GM19240 (cell line): ENCODE measurements around the gene FRMD4A.

Source experiments
- DNase-seq: peaks from one replicate; pipeline ENCODE4 v3.0.0; 2011; ENCODE audit warnings: low spot score; ENCODE audit not compliant: insufficient read length

The FRMD4A gene

GRCh38 chr10:13658871-13659685 lies 671.6 kb downstream of the FRMD4A start:
- no peak for DNase-seq

DNA sequence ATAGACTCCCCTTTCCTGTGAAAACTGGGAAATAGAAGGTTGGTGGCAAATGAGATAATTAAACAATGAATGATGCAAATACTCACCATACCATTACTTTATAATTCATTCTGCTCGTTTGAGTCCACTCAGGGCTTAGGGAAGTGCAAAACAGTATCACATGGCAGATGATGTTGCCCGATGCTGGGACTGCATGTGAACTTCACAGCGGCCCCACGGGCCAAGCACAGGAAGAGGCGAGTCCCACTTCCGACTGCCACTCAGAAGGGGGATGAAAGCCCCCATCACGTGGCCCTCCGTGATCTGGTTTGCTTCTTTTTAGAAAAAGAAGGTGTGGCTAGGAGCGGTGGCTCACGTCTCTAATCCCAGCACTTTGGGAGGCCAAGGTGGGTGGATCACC lies 672.5 kb downstream of the FRMD4A start:
- DNase-seq, result no peak

DNA sequence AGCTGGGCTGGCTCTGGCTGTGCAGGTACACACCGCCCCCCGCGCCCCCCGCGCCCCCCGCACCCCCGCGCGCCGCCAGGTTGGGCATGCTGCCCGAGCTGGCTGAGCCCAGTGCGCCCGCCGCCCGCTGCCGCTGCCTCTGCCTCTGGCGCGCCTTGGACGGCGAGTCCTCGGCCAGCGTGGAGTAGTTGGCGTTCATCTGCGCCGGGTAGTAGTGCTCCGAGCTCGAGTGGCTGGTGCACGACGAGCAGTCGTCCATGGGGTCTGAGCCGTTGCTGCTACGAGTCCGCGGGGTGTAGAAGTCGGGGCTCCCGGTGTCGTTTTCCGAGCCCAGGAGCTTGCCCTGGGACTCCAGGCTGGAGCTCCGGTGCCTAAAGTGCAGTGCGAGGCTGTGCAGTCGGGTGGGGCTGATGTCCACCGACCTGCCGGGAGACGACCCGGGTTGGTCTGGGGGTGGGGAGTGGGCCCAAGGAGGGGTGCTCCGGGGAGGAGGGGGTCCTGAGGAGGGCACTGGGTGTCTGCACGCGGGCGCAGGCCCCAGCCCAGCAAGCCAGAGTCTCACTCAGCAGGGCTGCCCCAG lies 673.5 kb downstream of the FRMD4A start:
- no peak for DNase-seq

GRCh38 chr10:13656337-13657100 lies 674.2 kb downstream of the FRMD4A start:
- DNase-seq, result no peak

DNA sequence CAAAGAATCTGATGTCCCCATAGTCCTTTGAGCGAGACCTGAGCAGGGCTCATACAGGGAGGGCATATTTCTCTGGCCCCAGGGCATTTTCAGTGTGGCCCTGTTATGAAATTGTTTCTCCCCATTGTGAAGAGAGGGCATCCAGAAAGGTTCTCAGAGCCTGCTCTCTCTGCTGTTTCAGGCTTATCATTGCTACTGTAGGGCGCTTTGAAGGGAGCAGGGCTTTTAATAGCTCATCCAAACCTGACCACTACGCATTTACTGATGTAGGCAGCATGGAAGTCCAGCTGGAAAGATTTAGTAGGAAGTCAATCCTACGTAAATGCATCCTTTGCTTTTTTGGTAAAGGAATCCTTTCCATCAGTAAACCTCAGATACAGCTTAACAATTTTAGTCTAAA lies 675.9 kb downstream of the FRMD4A start:
- no peak for DNase-seq

GRCh38 chr10:13654118-13654830 lies 676.5 kb downstream of the FRMD4A start:
- no peak for DNase-seq

- no peak for DNase-seq
Measured at GRCh38 chr10:13652860-13653259, 677.9 kb downstream of the FRMD4A start.

DNA sequence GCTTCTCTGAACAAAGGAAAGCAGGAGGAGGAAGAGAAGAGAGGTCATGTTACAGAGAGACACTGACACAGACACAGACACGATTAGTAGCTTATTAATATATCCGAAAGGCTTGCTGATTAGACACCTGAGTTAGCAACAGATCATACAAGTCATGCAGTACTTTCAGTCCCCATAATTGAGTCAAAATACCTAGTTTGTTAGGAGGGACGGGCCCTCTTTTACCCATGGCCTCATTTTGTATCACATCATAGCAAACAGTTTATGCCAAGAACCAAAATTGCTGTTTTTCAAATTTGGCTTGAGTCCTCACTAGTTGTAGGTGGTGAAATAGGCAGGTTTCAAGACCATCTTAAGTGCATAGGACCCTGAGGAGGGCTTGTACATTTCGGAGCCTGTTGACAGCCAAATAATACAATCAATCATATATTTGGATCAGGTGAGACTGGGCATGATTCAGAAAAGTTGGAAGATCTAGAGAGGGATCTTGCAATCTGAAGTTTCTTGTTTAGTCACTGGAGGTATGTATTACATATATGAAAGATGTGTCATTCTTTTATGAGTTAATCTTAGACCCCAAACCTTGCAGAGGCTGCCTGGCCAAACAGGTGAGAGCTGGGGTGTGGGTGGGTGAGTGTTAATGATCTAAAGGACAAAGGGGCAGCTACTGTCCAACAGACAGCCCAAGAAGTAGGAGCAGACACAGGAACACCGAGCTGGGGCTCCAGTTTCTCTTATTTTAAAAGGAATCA lies 678.6 kb downstream of the FRMD4A start:
- DNase-seq, result no peak

DNA sequence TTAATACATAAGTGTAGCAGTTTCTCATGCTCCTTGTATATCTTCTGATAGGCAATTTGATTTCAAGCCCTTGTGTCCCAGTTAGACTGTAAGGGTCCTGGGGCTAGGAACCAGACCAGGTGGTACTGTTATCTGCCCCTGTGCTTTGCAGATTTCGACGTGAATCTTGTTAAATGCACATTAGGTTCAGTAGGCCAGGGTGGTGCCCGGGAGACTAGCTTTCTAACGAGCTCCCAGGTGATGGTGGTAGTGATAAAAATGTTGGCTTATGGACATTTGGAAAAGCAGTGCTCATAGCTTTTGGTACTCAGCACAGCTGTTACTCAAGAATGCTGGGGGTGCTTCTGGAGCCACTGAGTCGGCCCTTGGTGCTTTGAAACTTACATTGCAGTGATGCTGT lies 679.8 kb downstream of the FRMD4A start:
- DNase-seq, result no peak

DNA sequence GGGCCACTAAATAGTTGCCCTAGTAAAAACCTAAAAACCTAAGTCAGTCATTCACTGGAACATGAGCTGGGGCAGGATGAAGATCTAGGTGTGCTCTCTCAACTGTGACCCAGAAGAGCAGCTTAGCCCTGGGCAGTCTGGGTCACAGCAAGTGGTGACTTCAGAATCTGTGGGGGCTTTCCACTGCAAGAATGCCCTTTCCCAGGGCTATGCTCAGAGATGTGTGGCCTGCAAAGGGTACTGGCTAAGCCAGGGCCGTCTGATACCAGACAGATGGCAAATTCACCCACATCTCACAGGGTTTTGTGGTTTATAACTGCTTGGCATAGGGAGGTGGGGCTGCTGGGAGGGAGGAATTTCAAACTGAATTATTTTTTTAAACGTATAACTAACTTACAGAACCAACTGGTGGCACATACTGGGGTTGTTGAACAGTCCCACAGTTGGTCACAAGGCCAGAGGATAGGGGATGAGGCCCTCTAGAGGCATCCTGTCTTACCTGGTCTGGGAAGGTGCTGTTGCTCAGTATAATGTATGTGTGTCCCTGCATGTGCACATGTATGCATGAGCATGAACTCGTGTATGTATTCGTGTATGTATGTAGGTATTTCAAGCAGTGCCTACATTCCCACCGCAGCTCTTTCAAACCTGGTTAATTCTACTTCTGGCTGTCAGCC lies 680.7 kb downstream of the FRMD4A start:
- no peak for DNase-seq

GRCh38 chr10:13648425-13648824 lies 682.3 kb downstream of the FRMD4A start:
- DNase-seq, result no peak

- no peak for DNase-seq
Measured at GRCh38 chr10:13644866-13645265, 685.9 kb downstream of the FRMD4A start.

DNA sequence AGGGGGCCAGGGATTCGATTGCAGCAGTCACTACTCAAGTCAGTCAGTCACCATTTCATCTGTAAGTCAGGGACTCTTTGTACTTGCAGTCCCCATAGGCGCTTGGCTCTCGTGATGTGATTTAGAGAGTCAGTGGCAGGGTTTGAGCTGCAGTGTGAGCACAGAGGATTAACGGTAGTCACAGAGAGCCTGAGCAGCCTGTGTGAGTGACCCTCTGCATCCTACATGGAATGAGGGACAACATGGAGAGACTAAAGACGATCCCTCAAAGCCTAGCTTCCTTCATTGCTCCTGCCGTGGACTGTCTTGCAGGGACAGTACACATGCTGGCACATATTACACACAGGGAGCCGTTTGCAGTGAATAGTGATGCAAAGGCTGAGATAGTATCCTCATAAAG lies 687.7 kb downstream of the FRMD4A start:
- DNase-seq, result no peak

DNA sequence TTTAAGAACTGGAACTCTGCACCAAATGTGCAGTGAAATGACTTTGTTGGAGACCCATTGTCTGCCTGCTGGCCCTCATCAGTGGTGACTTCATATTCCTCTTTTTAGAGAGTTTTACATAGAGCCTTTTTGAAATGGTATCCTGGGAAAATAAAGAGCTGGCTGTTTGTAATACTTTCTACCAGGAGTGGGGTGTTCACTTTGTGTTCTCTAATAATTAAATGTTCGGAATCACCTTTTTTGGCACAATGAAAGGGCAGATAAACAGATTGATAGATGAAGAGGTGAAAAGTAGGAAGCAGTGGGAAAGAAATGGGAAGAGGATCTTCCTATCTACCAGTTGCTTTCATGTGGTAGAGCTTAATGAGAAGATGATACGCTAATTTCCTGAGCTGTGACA lies 688.4 kb downstream of the FRMD4A start:
- DNase-seq, result no peak

GRCh38 chr10:13637894-13638293 lies 692.8 kb downstream of the FRMD4A start:
- DNase-seq, result no peak

DNA sequence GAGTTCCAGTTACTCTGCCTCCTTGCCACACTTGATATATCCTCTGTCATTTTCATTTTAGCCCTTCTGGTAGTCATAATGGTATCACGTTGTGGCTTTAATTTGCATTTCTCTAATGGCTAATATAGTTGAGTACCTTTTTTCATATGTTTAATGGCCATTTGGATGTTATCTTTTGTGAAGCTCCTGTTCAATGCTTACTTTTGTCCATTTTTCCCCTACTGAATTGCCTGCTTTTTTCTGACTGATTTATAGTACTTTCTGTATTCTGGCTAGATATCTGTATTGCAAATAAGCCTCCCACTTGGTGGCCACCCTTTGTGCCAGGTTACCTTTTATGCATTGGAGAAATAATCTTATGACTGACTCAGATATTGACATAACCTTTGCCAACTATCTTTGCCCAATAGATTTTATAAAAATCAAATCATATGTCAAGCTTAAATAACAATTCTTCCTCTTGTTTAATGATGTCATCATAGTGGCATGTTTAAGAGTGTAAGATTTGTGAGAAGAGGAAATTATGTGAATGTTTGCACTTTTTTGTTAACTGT lies 693.3 kb downstream of the FRMD4A start:
- DNase-seq, result no peak

GRCh38 chr10:13636776-13637175 lies 693.9 kb downstream of the FRMD4A start:
- DNase-seq, result no peak

DNA sequence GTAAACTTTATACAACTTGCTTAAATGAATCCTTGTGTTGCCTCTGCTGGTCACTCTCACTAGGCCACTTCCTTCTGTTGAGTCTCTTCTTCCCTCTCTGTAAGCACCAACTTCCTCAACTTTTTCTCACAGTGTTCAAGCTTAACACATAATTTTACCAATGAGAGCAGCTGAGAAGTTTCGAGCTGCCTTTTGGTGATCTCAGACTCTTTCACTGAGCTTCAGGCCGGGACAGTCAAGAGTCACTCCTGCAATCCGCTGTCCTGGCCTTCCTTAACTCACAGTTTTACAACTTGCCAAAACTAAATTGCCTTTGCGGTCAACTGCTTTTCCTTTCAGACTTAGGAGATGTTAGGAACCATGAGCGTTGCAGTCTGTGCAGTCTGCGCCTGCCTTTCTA lies 696.5 kb downstream of the FRMD4A start:
- DNase-seq, result no peak

- DNase-seq, result no peak
Measured at GRCh38 chr10:13633689-13634088, 697.0 kb downstream of the FRMD4A start.

DNA sequence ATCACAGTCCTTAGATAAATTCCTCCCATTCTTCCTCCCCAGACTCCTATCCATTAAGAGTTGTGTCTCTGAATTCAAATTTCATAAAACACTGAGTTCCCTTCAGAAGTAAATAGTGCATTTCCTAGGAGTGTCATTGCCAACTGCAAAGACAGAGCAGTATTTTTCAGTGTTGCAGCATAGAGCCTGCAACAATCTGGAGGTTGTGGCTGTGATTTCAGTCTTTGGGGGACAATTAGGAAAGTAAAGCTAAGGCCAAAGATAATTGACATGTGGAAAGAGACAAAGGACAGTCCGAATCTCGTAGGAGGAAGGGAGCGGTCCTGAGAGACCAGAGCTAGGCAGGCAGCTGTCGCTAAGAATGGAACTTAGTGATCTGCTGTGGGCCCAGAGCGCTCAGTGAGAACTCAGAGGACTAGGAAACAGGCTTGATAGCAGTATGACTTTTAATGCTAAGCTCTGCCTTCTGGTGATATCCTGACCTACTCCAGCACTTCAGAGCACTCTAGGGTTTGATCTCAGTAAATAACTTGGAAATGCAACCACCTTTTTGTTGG lies 697.8 kb downstream of the FRMD4A start:
- no peak for DNase-seq
